Testis (tissue), 3 donors: ENCODE results near the gene HSPA13. TPM values are rescaled to one million over a fixed set of nuclear protein-coding genes. Genes with fewer than 3 reads are reported as not detected.
"Not testable (repeated sequence)": the region's sequence is repeated elsewhere in the genome, so short reads cannot be mapped to it uniquely, and the experiment has no call there.

Experiments
- DNase-seq: peaks from one replicate; pipeline ENCODE4 v3.0.0-alpha.2; 2019
- H3K27ac ChIP-seq, 2 donors: fragments of 200-600 bp; sonication (generic); one replicate each; pipeline ENCODE4 v1.5.1; 2019
- H3K27me3 ChIP-seq: fragments of 200-600 bp; sonication (generic); one replicate; pipeline ENCODE4 v1.5.1; 2019
- H3K36me3 ChIP-seq: fragments of 200-600 bp; sonication (generic); one replicate; pipeline ENCODE4 v1.5.1; 2017; ENCODE audit warnings: low read depth; ENCODE audit errors: missing control alignments
- H3K4me1 ChIP-seq: fragments of 200-600 bp; sonication (generic); one replicate; pipeline ENCODE4 v1.5.1; 2019
- H3K4me3 ChIP-seq, 2 donors: fragments of 200-600 bp; sonication (generic); one replicate each; pipeline ENCODE4 v1.5.1; 2017 to 2019
- H3K9me3 ChIP-seq: fragments of 200-600 bp; sonication (generic); one replicate; pipeline ENCODE4 v1.5.1; 2017
- POLR2A ChIP-seq: fragments of 450-650 bp; IDR thresholded peaks from one replicate; pipeline ENCODE4 v1.6.1; 2017; ENCODE audit warnings: antibody characterized with exemption, mild to moderate bottlenecking, moderate library complexity
- WGBS, 2 donors: methylation state at CpG; one replicate each; pipeline ENCODE4 v1.1.5; 2018; 5-methylcytosine and 5-hydroxymethylcytosine counted together
- intact Hi-C: fragments of 100-400 bp; cut with DNase I; formaldehyde crosslinking; loops from one replicate; pipeline ENCODE4 v1.15.1; 2023; ENCODE audit warnings: low total_unique reads
- polyA plus RNA-seq: library from polyadenylated mRNA; stranded (reverse); fragments of 350-450 nt; fragmentation: Illumina TruSeq; extraction: RNeasy Lipid Tissue Mini Kit (QIAGEN cat#74804); gene quantifications from one replicate; pipeline ENCODE4 v1.2.3, GENCODE V29; 2014; ENCODE audit warnings: low read depth, low replicate concordance; ENCODE audit not compliant: insufficient read depth
- total RNA-seq, 2 donors: library from RNA; depleted of rRNA; stranded (reverse); fragments of >200 nt; gene quantifications; one replicate each; pipeline ENCODE4 v1.2.3, GENCODE V29; 2016
- TF ChIP-seq, protein P1 (sequence below), 3 experiments: fragments of 450-650 bp in 2 of 3; fragments of 200-600 bp in 1 of 3; sonication (generic) in 1 of 3; IDR thresholded peaks; one replicate each; pipeline ENCODE4 v1.5.1; 2016 to 2019; ENCODE audit warnings: antibody characterized with exemption in 3 of 3, mild to moderate bottlenecking in 2 of 3, moderate library complexity in 1 of 3

HSPA13 gene
- total and polyA plus RNA-seq, 3 donors from 2014 or later = 28.1 to 37.6 (median 29.2) TPM

DNA sequence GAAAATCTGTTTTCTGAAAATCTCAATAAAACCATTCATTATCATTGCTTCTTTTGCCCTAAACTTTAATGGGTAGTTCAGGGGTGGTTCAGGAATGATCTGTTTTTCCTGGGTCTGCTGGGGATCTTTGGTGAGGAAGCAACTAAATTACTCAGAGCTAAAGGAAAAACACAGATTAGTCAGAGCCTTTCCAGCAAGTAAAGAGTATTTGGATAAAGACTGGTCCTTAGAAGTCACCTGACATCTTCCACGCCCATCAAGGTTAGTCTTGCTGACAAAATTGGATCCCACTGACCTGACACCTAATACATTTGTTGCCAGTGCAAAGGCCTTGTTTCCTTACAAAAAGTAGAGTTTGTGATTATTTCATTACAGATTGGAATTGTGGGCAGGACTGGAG lies 24.2 kb downstream of the HSPA13 start:
- no peak for TF ChIP-seq POLR2A
- TF ChIP-seq, protein P1, sequence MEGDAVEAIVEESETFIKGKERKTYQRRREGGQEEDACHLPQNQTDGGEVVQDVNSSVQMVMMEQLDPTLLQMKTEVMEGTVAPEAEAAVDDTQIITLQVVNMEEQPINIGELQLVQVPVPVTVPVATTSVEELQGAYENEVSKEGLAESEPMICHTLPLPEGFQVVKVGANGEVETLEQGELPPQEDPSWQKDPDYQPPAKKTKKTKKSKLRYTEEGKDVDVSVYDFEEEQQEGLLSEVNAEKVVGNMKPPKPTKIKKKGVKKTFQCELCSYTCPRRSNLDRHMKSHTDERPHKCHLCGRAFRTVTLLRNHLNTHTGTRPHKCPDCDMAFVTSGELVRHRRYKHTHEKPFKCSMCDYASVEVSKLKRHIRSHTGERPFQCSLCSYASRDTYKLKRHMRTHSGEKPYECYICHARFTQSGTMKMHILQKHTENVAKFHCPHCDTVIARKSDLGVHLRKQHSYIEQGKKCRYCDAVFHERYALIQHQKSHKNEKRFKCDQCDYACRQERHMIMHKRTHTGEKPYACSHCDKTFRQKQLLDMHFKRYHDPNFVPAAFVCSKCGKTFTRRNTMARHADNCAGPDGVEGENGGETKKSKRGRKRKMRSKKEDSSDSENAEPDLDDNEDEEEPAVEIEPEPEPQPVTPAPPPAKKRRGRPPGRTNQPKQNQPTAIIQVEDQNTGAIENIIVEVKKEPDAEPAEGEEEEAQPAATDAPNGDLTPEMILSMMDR (IDR thresholded peaks at IDR 0.05) = no peak
- Histone ChIP-seq H3K4me1 (no peaks in the 10 kb centered on the region), H3K4me3 (no peak overlapping the region), H3K27ac (no peak overlapping the region), H3K27me3 (no peaks in the 10 kb centered on the region), H3K9me3 (no peaks in the 10 kb centered on the region), H3K36me3 (no peaks in the 10 kb centered on the region)
- no peak for DNase-seq
- WGBS, 2 donors = 39 to 68% methylated on average over 1 of the region's 1 CpG
- intact Hi-C loops = no loop called here

DNA sequence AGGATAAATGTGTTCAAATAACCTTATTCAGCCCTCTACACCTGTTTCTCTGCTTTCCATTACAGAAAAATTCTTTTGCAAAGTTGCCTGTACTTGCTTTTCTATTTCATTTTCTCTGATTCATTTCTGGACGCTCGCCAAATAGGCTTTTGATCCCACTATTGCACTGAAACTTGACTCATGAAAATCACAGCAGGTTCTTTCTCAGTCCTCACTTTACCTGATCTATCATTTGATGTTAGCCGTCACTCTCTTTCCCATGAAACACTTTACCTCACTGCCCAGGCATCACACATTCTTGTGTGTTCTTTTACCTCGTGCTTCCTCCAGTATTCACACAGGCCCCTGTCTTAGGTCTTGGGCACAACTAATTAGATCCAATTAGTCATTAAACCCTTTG lies 26.2 kb downstream of the HSPA13 start:
- 83 to 87% methylated on average over 4 of the region's 4 CpGs for WGBS, 2 donors
- no peak for DNase-seq
- intact Hi-C loops = no loop called here
- TF ChIP-seq POLR2A = no peak
- TF ChIP-seq, protein P1 (IDR thresholded peaks at IDR 0.05) = no peak
- H3K9me3 ChIP-seq = no peaks in the 10 kb centered on the region
- no peaks in the 10 kb centered on the region for H3K27me3 ChIP-seq
- no peaks in the 10 kb centered on the region for H3K4me1 ChIP-seq
- no peak overlapping the region for H3K27ac ChIP-seq
- no peak overlapping the region for H3K4me3 ChIP-seq
- H3K36me3 ChIP-seq = no peaks in the 10 kb centered on the region

DNA sequence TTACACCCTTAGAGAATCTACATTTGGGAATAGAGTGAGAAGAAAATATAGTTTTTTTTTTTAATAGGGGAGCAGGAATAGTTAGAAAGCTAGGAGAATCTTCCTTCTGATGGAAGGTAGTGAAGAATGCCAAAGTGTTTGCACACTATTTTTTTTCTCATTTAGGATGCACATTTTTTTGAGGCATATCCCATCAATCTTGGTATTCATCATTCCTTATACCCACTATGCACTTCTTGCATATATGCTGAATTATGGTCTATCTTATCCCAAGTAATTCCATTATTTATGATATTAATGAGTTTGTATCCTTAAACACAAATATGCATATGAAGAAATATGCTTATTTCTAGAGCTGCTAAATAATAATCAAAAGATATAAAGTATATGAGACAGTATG lies 28.4 kb downstream of the HSPA13 start:
- Histone ChIP-seq H3K36me3 (no peaks in the 10 kb centered on the region), H3K27ac (no peak overlapping the region), H3K9me3 (no peaks in the 10 kb centered on the region), H3K27me3 (no peaks in the 10 kb centered on the region), H3K4me3 (no peak overlapping the region), H3K4me1 (no peaks in the 10 kb centered on the region)
- no peak for TF ChIP-seq POLR2A
- TF ChIP-seq, protein P1 (IDR thresholded peaks at IDR 0.05) = no peak
- DNase-seq = no peak
- intact Hi-C loops = no loop called here

DNA sequence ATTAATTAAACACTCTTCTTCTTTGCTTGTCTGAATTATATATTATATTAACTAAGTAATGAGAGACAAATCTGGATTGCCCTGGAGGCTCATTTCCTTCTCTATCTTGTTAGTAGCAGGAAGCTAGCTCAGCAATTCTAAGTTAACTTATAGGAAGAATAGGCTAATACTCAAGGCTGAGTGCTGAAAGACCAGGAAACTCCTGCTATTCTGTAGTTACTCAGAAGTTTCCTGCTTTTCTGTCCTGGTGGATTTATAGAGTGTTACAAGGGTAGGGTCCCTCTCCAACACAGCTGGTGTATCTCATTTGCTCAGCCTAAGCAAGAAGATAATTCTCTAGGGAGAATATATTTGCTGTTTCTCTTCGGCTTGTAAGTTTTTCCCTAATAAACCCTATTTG lies 29.2 kb downstream of the HSPA13 start:
- Histone ChIP-seq H3K27me3 (no peaks in the 10 kb centered on the region), H3K27ac (no peak overlapping the region), H3K36me3 (no peaks in the 10 kb centered on the region), H3K4me1 (no peaks in the 10 kb centered on the region), H3K9me3 (no peaks in the 10 kb centered on the region), H3K4me3 (no peak overlapping the region)
- intact Hi-C loops = no loop called here
- no peak for DNase-seq
- no peak for TF ChIP-seq POLR2A
- TF ChIP-seq, protein P1 (IDR thresholded peaks at IDR 0.05) = no peak
- WGBS, 2 donors = 14 to 59% methylated on average over 1 of the region's 1 CpG

DNA sequence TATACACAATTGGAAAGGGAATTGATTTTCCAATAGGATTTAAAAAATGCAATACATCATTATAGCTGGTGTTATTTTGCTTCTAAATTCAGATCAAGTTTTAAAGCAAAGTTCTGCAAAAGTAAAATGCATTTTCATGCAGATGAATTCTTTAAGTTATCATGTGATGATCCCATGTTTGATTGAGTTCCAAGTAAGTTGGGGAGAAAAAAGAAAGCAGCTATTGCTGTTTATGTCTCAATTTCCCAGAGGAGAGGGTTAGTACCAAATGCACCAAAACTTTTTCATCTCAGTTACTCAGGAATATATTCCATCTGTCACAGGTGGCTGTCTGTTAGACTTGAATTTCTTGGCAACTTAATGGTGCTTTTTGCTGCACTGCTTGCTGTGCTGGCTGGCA lies 29.7 kb downstream of the HSPA13 start:
- Histone ChIP-seq H3K9me3 (no peaks in the 10 kb centered on the region), H3K27me3 (no peaks in the 10 kb centered on the region), H3K27ac (no peak overlapping the region), H3K4me1 (no peaks in the 10 kb centered on the region), H3K36me3 (no peaks in the 10 kb centered on the region), H3K4me3 (no peak overlapping the region)
- no peak for TF ChIP-seq POLR2A
- TF ChIP-seq, protein P1 (IDR thresholded peaks at IDR 0.05) = no peak
- DNase-seq = no peak
- intact Hi-C loops = no loop called here

DNA sequence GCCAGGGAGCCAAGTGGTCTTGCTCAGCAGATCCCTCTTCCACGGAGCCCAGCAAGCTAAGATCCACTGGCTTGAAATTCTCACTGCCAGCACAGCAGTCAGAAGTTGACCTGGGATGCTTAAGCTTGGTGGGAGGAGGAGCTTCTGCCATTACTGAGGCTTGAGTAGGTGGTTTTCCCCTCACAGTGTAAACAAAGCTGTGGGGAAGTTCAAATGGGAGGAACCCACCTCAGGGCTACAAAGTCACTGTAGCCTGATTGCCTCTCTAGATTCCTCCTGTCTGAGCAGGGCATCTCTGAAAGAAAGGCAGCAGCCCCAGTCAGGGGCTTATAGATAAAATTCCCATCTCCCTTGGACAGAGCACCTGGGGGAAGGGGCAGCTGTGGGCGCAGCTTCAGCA lies 55.6 kb downstream of the HSPA13 start:
- H3K9me3 ChIP-seq, DNase-seq, intact Hi-C loops, H3K27me3 ChIP-seq, H3K4me3 ChIP-seq, H3K27ac ChIP-seq, H3K4me1 ChIP-seq, H3K36me3 ChIP-seq: not testable (repeated sequence)
- 60 to 72% methylated on average over 1 to 2 of the region's 2 CpGs for WGBS, 2 donors
